Smooth muscle cell (in vitro differentiated cells): ENCODE data around the gene ERMP1. TPM values are rescaled to one million over a fixed set of nuclear protein-coding genes. Genes with fewer than 3 reads are reported as not detected.
A peak's percentile ranks its signal among the peaks of the same experiment; 100 is the strongest.

Experiments
- DNase-seq: peaks from one replicate; lab custom pipeline; 2025; ENCODE audit not compliant: unreplicated experiment; lab: John Stamatoyannopoulos, UW
- H2AFZ ChIP-seq: fragments of 200-600 bp; sonication (generic); 2 replicates; pipeline ENCODE4 v1.6.0; 2016; ENCODE audit warnings: antibody characterized with exemption, low read depth, mild to moderate bottlenecking
- H3F3A ChIP-seq: fragments of 200-600 bp; sonication (generic); 2 replicates; pipeline ENCODE4 v1.6.0; 2017; ENCODE audit warnings: antibody characterized with exemption, low read depth
- H3K27ac ChIP-seq: fragments of 200-600 bp; sonication (generic); 2 replicates; pipeline ENCODE4 v1.5.1; 2016; ENCODE audit warnings: low read depth, mild to moderate bottlenecking
- H3K27me3 ChIP-seq: fragments of 200-600 bp; sonication (generic); 2 replicates; pipeline ENCODE4 v1.6.1; 2016; ENCODE audit warnings: low read depth, mild to moderate bottlenecking
- H3K36me3 ChIP-seq: fragments of 200-600 bp; sonication (generic); 2 replicates; pipeline ENCODE4 v1.5.1; 2016; ENCODE audit warnings: low read depth
- H3K4me1 ChIP-seq: fragments of 200-600 bp; sonication (generic); 2 replicates; pipeline ENCODE4 v1.5.1; 2016; ENCODE audit warnings: low read depth
- H3K4me2 ChIP-seq: fragments of 200-600 bp; sonication (generic); 2 replicates; pipeline ENCODE4 v1.6.0; 2016; ENCODE audit warnings: mild to moderate bottlenecking
- H3K4me3 ChIP-seq: fragments of 200-600 bp; sonication (generic); 2 replicates; pipeline ENCODE4 v1.5.1; 2016; ENCODE audit warnings: mild to moderate bottlenecking
- H3K79me2 ChIP-seq: fragments of 200-600 bp; sonication (generic); 2 replicates; pipeline ENCODE4 v1.6.0; 2016; ENCODE audit warnings: low read depth, mild to moderate bottlenecking
- H3K9ac ChIP-seq: fragments of 200-600 bp; sonication (generic); 2 replicates; pipeline ENCODE4 v1.6.0; 2016; ENCODE audit warnings: low read depth
- H3K9me3 ChIP-seq: fragments of 200-600 bp; sonication (generic); replicated peaks from 2 replicates; pipeline ENCODE4 v1.5.1; 2016; ENCODE audit warnings: low read depth
- H4K20me1 ChIP-seq: fragments of 200-600 bp; sonication (generic); 2 replicates; pipeline ENCODE4 v1.6.0; 2016; ENCODE audit warnings: low read depth
- CTCF ChIP-seq: fragments of 200-600 bp; sonication (generic); IDR thresholded peaks from 2 replicates; pipeline ENCODE4 v1.5.1; 2017; ENCODE audit warnings: borderline replicate concordance, mild to moderate bottlenecking, antibody characterized with exemption; ENCODE audit not compliant: insufficient read depth, poor library complexity, severe bottlenecking
- WGBS: methylation state at CpG from one replicate; pipeline ENCODE4 v1.1.7; 2016; ENCODE audit warnings: low lambda C conversion rate; 5-methylcytosine and 5-hydroxymethylcytosine counted together
- polyA plus RNA-seq: library from polyadenylated mRNA; unstranded; fragments of >200 nt; fragmentation: Nextera tagmentation; extraction: Ambion mirVana; gene quantifications from 2 replicates; pipeline ENCODE4 v1.2.1, GENCODE V29; 2016
- total RNA-seq: library from RNA; depleted of rRNA; stranded (reverse); fragments of >200 nt; gene quantifications from 2 replicates; pipeline ENCODE4 v1.2.3, GENCODE V29; 2014

The ERMP1 gene
- total and polyA plus RNA-seq, 2 experiments from 2014 or later = 2.1 to 10.7 TPM

GRCh38 chr9:5818424-5819142, 14.3 kb downstream of the ERMP1 start:
- Histone ChIP-seq H3K9me3 (no peaks in the 10 kb centered on the region), H3K79me2 (no peaks in the 10 kb centered on the region), H3K4me2 (no peak overlapping the region), H3K27me3 (no peaks in the 10 kb centered on the region), H3K9ac (no peak overlapping the region), H4K20me1 (no peaks in the 10 kb centered on the region), H3F3A (no peaks in the 10 kb centered on the region), H3K4me1 (no peaks in the 10 kb centered on the region), H3K4me3 (no peak overlapping the region), H3K36me3 (no peaks in the 10 kb centered on the region), H2AFZ (no peak overlapping the region), H3K27ac (peak overlapping the region; percentile 10)
- TF ChIP-seq CTCF = no peak
- 90% methylated on average over 2 of the region's 2 CpGs for WGBS
- no peak for DNase-seq

DNA sequence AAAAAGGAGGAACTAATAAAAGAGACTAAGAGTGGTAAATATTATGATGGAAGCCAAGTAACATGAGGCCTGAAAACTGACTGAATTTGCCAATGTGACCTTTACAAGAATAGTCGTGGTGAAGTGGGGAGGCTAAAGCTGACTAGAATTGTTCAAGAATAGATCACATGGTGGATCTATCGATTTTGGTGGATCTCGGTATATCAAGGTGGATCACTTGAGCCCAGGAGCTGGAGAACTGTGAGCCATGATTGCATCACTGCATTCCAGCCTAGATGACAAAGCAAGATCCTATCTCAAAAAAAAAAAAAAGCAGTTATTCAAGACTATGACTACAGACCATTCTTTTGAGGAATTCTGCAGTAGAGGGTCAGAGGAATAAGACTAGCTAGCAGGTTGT, 15.1 kb downstream of the ERMP1 start:
- Histone ChIP-seq H2AFZ (no peak overlapping the region), H3K4me3 (no peak overlapping the region), H3K36me3 (no peaks in the 10 kb centered on the region), H4K20me1 (no peaks in the 10 kb centered on the region), H3K4me1 (no peaks in the 10 kb centered on the region), H3K27ac (peak overlapping the region; percentile 63), H3K4me2 (no peak overlapping the region), H3K9me3 (no peaks in the 10 kb centered on the region), H3F3A (no peaks in the 10 kb centered on the region), H3K9ac (no peak overlapping the region), H3K27me3 (no peaks in the 10 kb centered on the region), H3K79me2 (no peaks in the 10 kb centered on the region)
- WGBS = 90% methylated on average over 3 of the region's 3 CpGs
- no peak for DNase-seq
- TF ChIP-seq CTCF = no peak

GRCh38 chr9:5815461-5815860, 17.5 kb downstream of the ERMP1 start:
- no peaks in the 10 kb centered on the region for H3K4me1 ChIP-seq
- H3F3A ChIP-seq = no peaks in the 10 kb centered on the region
- H2AFZ ChIP-seq = no peak overlapping the region
- H3K4me2 ChIP-seq = no peak overlapping the region
- 97% methylated on average over 1 of the region's 1 CpG for WGBS
- no peak for DNase-seq
- no peak overlapping the region for H3K9ac ChIP-seq
- no peak overlapping the region for H3K4me3 ChIP-seq
- H3K36me3 ChIP-seq = no peaks in the 10 kb centered on the region
- H4K20me1 ChIP-seq = no peaks in the 10 kb centered on the region
- TF ChIP-seq CTCF = no peak
- no peak overlapping the region for H3K27ac ChIP-seq
- H3K9me3 ChIP-seq = no peaks in the 10 kb centered on the region
- no peaks in the 10 kb centered on the region for H3K79me2 ChIP-seq
- no peaks in the 10 kb centered on the region for H3K27me3 ChIP-seq

- H3K79me2 ChIP-seq = no peaks in the 10 kb centered on the region
- H3F3A ChIP-seq = no peaks in the 10 kb centered on the region
- TF ChIP-seq CTCF = no peak
- no peak overlapping the region for H3K4me3 ChIP-seq
- WGBS = 87% methylated on average over 3 of the region's 3 CpGs
- no peak overlapping the region for H3K27ac ChIP-seq
- no peaks in the 10 kb centered on the region for H3K27me3 ChIP-seq
- H3K4me2 ChIP-seq = no peak overlapping the region
- H2AFZ ChIP-seq = no peak overlapping the region
- H3K9me3 ChIP-seq = no peaks in the 10 kb centered on the region
- H3K4me1 ChIP-seq = no peaks in the 10 kb centered on the region
- no peak overlapping the region for H3K9ac ChIP-seq
- H4K20me1 ChIP-seq = no peaks in the 10 kb centered on the region
- no peaks in the 10 kb centered on the region for H3K36me3 ChIP-seq
- no peak for DNase-seq
Measured at GRCh38 chr9:5813824-5814223, 19.1 kb downstream of the ERMP1 start.
